Activated CD8-positive, alpha-beta T cell treated with anti-CD3 and anti-CD28 coated beads for 36 hours (primary cell): Measurements from ENCODE around the gene CMTM5. TPM values are rescaled to one million over a fixed set of nuclear protein-coding genes. Genes with fewer than 3 reads are reported as not detected.

Experiments used
- ATAC-seq: fragments of 200-7000 bp; cut with Tn5 transposase; one replicate; pipeline ENCODE4 v1.10.0; 2021; ENCODE audit warnings: mild to moderate bottlenecking, moderate library complexity
- CTCF ChIA-PET: fragments of 350-600 bp; sonication (Branson Sonifier 250); formaldehyde crosslinking; loops from one replicate; lab custom pipeline; 2021; ENCODE audit warnings: antibody characterized with exemption; lab: Charles Lee
- POLR2A ChIA-PET: fragments of 350-600 bp; sonication (Branson Sonifier 250); formaldehyde crosslinking; loops from one replicate; lab custom pipeline; 2021; ENCODE audit warnings: antibody characterized with exemption; lab: Charles Lee
- DNase-seq: peaks from one replicate; pipeline ENCODE4 v3.0.0-alpha.2; 2020
- H3K27ac Mint-ChIP-seq: one replicate; pipeline ENCODE4 v1.8.0; 2021; ENCODE audit warnings: mild to moderate bottlenecking, mixed read lengths
- H3K27me3 Mint-ChIP-seq: one replicate; pipeline ENCODE4 v1.8.0; 2021; ENCODE audit warnings: mixed read lengths
- H3K36me3 Mint-ChIP-seq: one replicate; pipeline ENCODE4 v1.8.0; 2021; ENCODE audit warnings: low read depth, mixed read lengths
- H3K4me1 Mint-ChIP-seq: one replicate; pipeline ENCODE4 v1.8.0; 2021; ENCODE audit warnings: low read depth, mixed read lengths
- H3K4me3 Mint-ChIP-seq: one replicate; pipeline ENCODE4 v1.8.0; 2021; ENCODE audit warnings: mild to moderate bottlenecking, moderate library complexity, mixed read lengths
- H3K9me3 Mint-ChIP-seq: one replicate; pipeline ENCODE4 v1.8.0; 2021; ENCODE audit warnings: mixed read lengths
- CTCF ChIP-seq: fragments of 200-600 bp; IDR thresholded peaks from one replicate; pipeline ENCODE4 v1.8.0; 2022; ENCODE audit warnings: antibody characterized with exemption, mild to moderate bottlenecking
- intact Hi-C: fragments of 100-400 bp; cut with micrococcal nuclease; formaldehyde crosslinking; loops from one replicate; pipeline ENCODE4 v1.10.0; 2022
- total RNA-seq, 2 experiments: library from RNA; stranded (reverse); gene quantifications; one replicate each; pipeline ENCODE4 v1.2.3, GENCODE V29; 2021

Gene CMTM5
- total RNA-seq, 2 experiments from 2014 or later: not detected

- Mint-ChIP-seq H3K36me3 (no peaks in the 10 kb centered on the region), H3K27ac (no peak overlapping the region), H3K27me3 (no peaks in the 10 kb centered on the region), H3K9me3 (no peaks in the 10 kb centered on the region), H3K4me3 (no peak overlapping the region), H3K4me1 (no peaks in the 10 kb centered on the region)
- no peak for TF ChIP-seq CTCF
- CTCF ChIA-PET: no interaction called here
- DNase-seq (no peak), ATAC-seq (no peak)
- intact Hi-C loops: no loop called here
- POLR2A ChIA-PET: no interaction called here
Measured at GRCh38 chr14:23403908-23404307, 27.1 kb downstream of the CMTM5 start.

- ChIA-PET POLR2A (no interaction called here), CTCF (no interaction called here)
- Mint-ChIP-seq H3K4me3 (no peak overlapping the region), H3K9me3 (no peaks in the 10 kb centered on the region), H3K4me1 (no peaks in the 10 kb centered on the region), H3K27me3 (no peaks in the 10 kb centered on the region), H3K27ac (no peak overlapping the region), H3K36me3 (no peaks in the 10 kb centered on the region)
- no peak for ATAC-seq
- intact Hi-C loops: no loop called here
- no peak for TF ChIP-seq CTCF
- no peak for DNase-seq
Measured at GRCh38 chr14:23404331-23404900, 27.6 kb downstream of the CMTM5 start.

- POLR2A ChIA-PET: no interaction called here
- Mint-ChIP-seq H3K27ac (no peak overlapping the region), H3K4me3 (no peak overlapping the region), H3K27me3 (no peaks in the 10 kb centered on the region), H3K4me1 (no peaks in the 10 kb centered on the region), H3K9me3 (no peaks in the 10 kb centered on the region), H3K36me3 (no peaks in the 10 kb centered on the region)
- intact Hi-C loops: no loop called here
- ATAC-seq: no peak
- TF ChIP-seq CTCF: no peak
- CTCF ChIA-PET: no interaction called here
- DNase-seq: no peak
Measured at GRCh38 chr14:23405096-23405495, 28.2 kb downstream of the CMTM5 start.

- no peaks in the 10 kb centered on the region for H3K36me3 Mint-ChIP-seq
- DNase-seq (no peak), ATAC-seq (no peak)
- no peaks in the 10 kb centered on the region for H3K27me3 Mint-ChIP-seq
- no peaks in the 10 kb centered on the region for H3K4me1 Mint-ChIP-seq
- ChIA-PET CTCF (no interaction called here), POLR2A (no interaction called here)
- intact Hi-C loops: no loop called here
- H3K27ac Mint-ChIP-seq: no peak overlapping the region
- TF ChIP-seq CTCF: no peak
- H3K9me3 Mint-ChIP-seq: no peaks in the 10 kb centered on the region
- no peak overlapping the region for H3K4me3 Mint-ChIP-seq
Measured at GRCh38 chr14:23405516-23406025, 28.7 kb downstream of the CMTM5 start.

- POLR2A ChIA-PET: no interaction called here
- no peaks in the 10 kb centered on the region for H3K27me3 Mint-ChIP-seq
- DNase-seq: no peak
- no peaks in the 10 kb centered on the region for H3K9me3 Mint-ChIP-seq
- no peaks in the 10 kb centered on the region for H3K36me3 Mint-ChIP-seq
- H3K4me1 Mint-ChIP-seq: no peaks in the 10 kb centered on the region
- TF ChIP-seq CTCF: no peak
- CTCF ChIA-PET: no interaction called here
- no peak for ATAC-seq
- intact Hi-C loops: no loop called here
- no peak overlapping the region for H3K27ac Mint-ChIP-seq
- H3K4me3 Mint-ChIP-seq: no peak overlapping the region
Measured at GRCh38 chr14:23406244-23406643, 29.4 kb downstream of the CMTM5 start.
